Fibroblast of skin of abdomen (primary cell): Measurements from ENCODE around the gene WSCD2.

Experiments used
- DNase-seq: peaks from one replicate; pipeline ENCODE4 v3.0.0-alpha.2; 2013

Gene WSCD2

GRCh38 chr12:108166505-108166904 lies 37.4 kb downstream of the WSCD2 start:
- no peak for DNase-seq

DNA sequence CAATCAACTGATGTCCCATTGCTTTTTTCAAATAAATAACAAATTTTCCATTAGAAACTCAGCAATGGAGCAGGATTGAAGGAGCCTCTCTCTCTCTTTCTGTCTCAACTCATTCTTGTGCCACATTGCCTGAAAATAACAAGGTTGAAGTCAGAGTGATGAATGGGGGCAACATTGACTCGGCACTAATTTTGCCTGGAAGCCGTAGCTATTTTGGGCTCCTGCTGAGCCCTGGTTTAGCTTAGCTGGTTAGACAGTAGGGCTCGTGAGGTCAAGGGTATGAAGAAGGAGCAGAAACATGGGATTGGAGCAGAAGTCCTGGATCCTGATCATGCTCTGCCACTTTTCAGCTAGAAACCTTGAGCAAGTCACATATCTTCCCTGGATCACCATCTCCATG lies 38.9 kb downstream of the WSCD2 start:
- no peak for DNase-seq

DNA sequence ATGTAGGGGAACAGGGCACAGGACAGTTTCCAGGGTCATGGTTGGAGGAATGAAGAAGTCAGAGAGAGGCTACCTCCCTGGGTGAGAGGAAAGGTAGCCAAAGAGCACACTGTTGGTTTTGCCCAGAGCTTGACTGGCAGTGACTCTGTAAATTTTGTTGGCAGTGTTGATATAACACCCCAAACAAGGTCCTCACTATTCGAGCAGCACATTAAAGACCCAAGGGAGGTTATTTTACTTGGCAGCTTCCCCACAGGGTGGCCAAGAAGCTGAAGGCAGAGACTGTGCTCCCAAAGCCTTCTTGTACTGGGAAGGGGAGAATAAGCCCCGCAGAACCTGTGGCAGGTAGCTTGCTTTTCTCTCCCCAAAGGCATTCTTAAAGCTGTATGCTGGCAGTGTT lies 40.6 kb downstream of the WSCD2 start:
- DNase-seq, result no peak

- no peak for DNase-seq
These were observed 41.1 kb downstream of the WSCD2 start for GRCh38 chr12:108170164-108170563.

DNA sequence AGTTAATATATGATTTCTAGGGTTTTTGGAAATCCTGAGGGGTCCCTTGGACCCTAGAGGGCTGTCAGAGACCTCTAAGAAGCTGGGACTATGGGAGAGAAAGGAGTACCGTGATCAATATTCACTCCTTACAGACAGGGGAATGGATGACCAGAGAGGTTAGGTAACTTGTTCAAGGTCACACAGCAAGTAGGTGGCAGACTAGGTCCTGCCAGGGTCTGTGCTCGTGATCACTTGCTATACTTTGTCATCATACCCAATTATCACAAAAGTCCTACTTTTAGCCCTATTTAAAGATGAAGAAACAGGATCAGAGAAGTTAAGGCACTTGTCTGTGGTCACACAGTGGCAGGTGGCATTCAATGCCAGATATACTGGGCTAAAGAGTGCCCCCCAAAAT lies 42.9 kb downstream of the WSCD2 start:
- DNase-seq, result no peak

- no peak for DNase-seq
These were observed 44.1 kb downstream of the WSCD2 start for GRCh38 chr12:108173160-108173559.

GRCh38 chr12:108173892-108174291 lies 44.8 kb downstream of the WSCD2 start:
- DNase-seq, result no peak

GRCh38 chr12:108174641-108175040 lies 45.6 kb downstream of the WSCD2 start:
- DNase-seq, result no peak

DNA sequence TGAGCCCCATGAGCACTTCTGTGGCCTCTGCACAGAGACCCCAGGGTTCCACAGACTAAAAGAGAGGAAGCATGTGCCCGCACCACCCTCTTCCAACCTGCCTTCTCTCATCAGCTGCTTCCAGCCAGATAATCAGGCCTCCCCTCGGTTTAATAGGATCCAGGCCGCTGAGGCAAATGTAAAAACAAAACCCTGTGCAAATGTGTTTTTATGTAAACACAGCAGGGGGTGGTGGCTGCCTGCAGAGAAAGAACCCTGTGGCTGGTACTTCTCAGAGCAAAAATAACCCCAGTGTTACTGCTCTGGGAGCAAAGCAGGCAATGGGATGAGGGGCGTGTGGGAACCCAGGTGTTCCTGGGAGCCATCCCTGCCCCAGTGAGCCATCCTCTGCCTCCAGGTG lies 46.2 kb downstream of the WSCD2 start:
- no peak for DNase-seq

GRCh38 chr12:108176292-108176691 lies 47.2 kb downstream of the WSCD2 start:
- DNase-seq, result no peak

GRCh38 chr12:108177131-108177530 lies 48.0 kb downstream of the WSCD2 start:
- DNase-seq, result no peak

DNA sequence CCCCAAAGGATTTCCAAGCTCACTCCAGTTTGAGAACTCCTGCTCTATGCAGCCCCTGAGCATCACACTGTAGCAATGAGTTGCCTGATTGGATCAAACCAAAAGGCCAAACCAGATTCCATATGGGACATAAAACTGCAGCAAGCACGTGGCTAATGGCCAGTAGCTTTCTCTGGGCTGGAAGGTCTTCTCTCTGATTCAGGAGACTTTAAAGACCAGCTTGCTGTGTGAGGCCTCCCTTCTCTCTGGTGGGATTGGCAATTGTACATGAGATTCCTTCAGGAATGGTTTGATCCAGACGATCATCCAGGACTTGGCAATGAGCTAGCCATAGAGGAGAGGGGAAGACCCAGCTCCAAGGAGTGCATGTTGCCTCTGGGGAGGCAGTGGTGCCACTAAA lies 50.2 kb downstream of the WSCD2 start:
- DNase-seq, result no peak

DNA sequence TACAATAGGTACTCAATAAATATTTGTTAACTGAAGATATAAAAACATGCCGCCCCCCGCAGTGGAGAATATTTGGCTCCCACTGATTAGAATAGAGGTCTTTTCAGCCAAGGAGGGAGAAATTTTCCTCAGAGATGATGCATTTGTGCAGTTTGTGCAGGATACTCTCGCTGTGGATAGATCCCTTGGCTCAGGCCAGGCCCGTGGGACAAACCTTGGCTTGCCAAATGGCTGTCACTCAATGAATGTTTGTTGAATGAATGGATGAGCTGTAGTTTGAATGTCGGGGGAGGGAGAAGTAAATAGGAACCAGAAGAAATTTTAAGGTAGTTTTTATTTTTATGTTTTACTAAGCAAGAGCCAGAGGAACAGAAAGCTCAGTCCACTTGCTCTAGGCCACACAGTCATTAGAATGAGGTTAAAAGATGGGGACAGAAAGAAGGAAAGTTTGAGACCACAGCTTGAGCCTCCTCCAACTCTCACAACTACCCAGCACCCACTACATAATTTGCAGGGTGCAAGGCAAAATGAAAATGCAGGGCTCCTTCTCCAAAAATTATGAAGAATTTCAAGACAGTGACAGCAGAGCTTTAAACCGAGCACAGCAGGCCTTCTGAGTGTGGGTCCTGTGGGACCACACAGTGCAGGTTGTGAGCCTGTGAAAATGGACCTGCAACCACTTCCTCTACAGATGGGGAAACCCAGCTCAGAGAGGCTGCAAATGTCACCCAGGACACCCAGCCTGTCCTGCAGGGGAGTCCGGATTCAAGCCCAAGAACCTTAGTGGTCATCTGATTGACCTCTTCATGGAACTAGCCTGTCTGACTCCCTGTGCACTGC lies 51.4 kb downstream of the WSCD2 start:
- no peak for DNase-seq

GRCh38 chr12:108181095-108181454 lies 52.0 kb downstream of the WSCD2 start:
- DNase-seq, result no peak

GRCh38 chr12:108182096-108182495 lies 53.0 kb downstream of the WSCD2 start:
- DNase-seq, result no peak

DNA sequence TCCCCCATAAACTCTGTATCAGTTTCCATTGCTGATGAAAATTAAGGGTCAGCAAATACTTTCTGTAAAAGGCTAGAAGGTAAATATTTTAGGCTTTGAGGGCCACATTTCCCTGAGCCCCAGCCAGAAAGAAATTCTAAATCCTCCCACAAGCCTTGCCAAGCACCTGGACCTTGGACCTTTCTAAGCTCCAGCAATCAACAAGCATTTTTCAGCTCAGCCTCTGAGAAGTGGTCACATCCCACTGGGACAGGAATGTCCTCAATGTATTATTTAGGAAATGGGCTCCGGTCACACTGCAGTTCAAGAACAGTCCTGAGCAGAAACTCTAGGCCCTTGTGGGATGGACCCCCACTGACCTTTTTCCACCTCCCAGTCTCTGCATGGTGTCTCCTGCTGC lies 55.9 kb downstream of the WSCD2 start:
- DNase-seq, result no peak

GRCh38 chr12:108187831-108188230 lies 58.7 kb downstream of the WSCD2 start:
- no peak for DNase-seq

DNA sequence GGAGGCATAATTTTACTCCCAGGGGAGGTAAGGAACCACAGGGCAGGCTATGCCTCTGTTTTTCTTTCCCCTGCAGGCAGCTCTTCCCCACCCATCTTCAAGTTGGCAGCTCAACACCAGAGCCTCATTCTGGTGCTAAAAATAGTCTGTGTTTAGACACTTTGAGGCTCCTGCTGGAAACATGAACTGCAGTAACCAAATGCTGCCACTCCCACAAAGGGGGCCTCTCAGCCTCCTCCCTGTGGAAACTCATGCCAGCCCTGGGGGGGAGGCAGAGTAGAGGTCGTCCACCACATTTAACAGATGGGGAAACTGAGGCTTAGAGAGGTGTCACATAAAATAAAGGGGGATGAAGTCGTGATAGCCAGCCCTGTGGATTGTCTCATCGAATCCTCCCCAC lies 61.4 kb downstream of the WSCD2 start:
- no peak for DNase-seq

GRCh38 chr12:108191086-108191485 lies 62.0 kb downstream of the WSCD2 start:
- no peak for DNase-seq

DNA sequence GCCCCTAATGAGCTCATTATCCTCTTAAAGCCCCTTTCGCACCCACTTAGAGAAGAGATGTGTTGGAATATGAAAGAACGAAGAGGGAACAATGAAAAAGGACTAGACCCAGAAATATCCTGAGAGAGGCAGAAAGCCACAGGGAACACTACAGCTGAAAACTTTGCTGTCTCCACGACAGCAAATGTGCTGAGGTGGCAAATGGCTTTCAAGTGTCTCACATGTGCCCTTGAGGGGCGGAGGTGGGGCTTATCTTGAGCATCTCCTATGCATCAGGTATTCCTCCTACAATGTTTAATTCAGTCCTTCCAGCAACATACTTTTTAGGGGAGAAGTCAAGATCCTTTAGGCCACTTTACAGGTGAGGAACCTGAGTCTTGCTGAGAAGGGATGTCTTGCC lies 62.9 kb downstream of the WSCD2 start:
- no peak for DNase-seq

GRCh38 chr12:108193493-108193892 lies 64.4 kb downstream of the WSCD2 start:
- no peak for DNase-seq

GRCh38 chr12:108193917-108194316 lies 64.8 kb downstream of the WSCD2 start:
- DNase-seq, result peak; percentile 5

GRCh38 chr12:108194585-108194984 lies 65.5 kb downstream of the WSCD2 start:
- DNase-seq, result no peak

GRCh38 chr12:108196319-108196718 lies 67.2 kb downstream of the WSCD2 start:
- no peak for DNase-seq

GRCh38 chr12:108196921-108197320 lies 67.8 kb downstream of the WSCD2 start:
- DNase-seq, result no peak
